OCI-M2 (cell line): ENCODE measurements around the gene CAPS.
"Not testable (repeated sequence)": the region's sequence is repeated elsewhere in the genome, so short reads cannot be mapped to it uniquely, and the experiment has no call there.

Experiments used
- DNase-seq: peaks from one replicate; lab custom pipeline; 2025; ENCODE audit not compliant: unreplicated experiment; lab: John Stamatoyannopoulos, UW

The CAPS gene

GRCh38 chr19:5913739-5914357 is at the start of gene CAPS:
Gene CAPS (plus strand): TSS chr19:5914254. CDS start chr19:5914407, 153 bp downstream.
- no peak for DNase-seq

GRCh38 chr19:5864725-5865486 is 49.1 kb upstream of the CAPS start:
- DNase-seq: no peak

GRCh38 chr19:5865772-5866171 is 48.3 kb upstream of the CAPS start:
- no peak for DNase-seq

GRCh38 chr19:5867201-5868136 is 46.6 kb upstream of the CAPS start:
- no peak for DNase-seq

GRCh38 chr19:5870986-5871394 is 43.1 kb upstream of the CAPS start:
- no peak for DNase-seq

GRCh38 chr19:5873617-5874199 is 40.3 kb upstream of the CAPS start:
- DNase-seq: no peak

- not testable (repeated sequence) for DNase-seq
Observed at GRCh38 chr19:5874496-5874895, 39.6 kb upstream of the CAPS start.

GRCh38 chr19:5877427-5877826 is 36.6 kb upstream of the CAPS start:
- DNase-seq: no peak

- no peak for DNase-seq
Observed at GRCh38 chr19:5877882-5878281, 36.2 kb upstream of the CAPS start.

- DNase-seq: no peak
Observed at GRCh38 chr19:5880196-5880595, 33.9 kb upstream of the CAPS start.

GRCh38 chr19:5880604-5881078 is 33.4 kb upstream of the CAPS start:
- no peak for DNase-seq

GRCh38 chr19:5881543-5882299 is 32.3 kb upstream of the CAPS start:
- no peak for DNase-seq

GRCh38 chr19:5882421-5882968 is 31.6 kb upstream of the CAPS start:
- DNase-seq: no peak

- DNase-seq: not testable (repeated sequence)
Observed at GRCh38 chr19:5883157-5883873, 30.7 kb upstream of the CAPS start.

- DNase-seq: not testable (repeated sequence)
Observed at GRCh38 chr19:5884065-5884811, 29.8 kb upstream of the CAPS start.

GRCh38 chr19:5889288-5889971 is 24.6 kb upstream of the CAPS start:
- no peak for DNase-seq

- DNase-seq: no peak
Observed at GRCh38 chr19:5890099-5890498, 24.0 kb upstream of the CAPS start.

GRCh38 chr19:5891572-5891937 is 22.5 kb upstream of the CAPS start:
- DNase-seq: no peak
